GM12878 (cell line): ENCODE measurements around the gene ZNF496. TPM values are rescaled to one million over a fixed set of nuclear protein-coding genes. Genes with fewer than 3 reads are reported as not detected.

Experiments used
- ATAC-seq: fragments of 200-7000 bp; cut with Tn5 transposase; 3 replicates; pipeline ENCODE4 v1.9.1; 2020; ENCODE audit warnings: mild to moderate bottlenecking, moderate library complexity
- BruUV-seq: library from RNA; stranded (reverse); fragments of 400-500 nt; replicated peaks from 2 replicates; lab custom pipeline; 2021; lab: Mats Ljungman, UMichigan
- CTCF ChIA-PET: fragments of 300-600 bp; sonication (Branson Sonifier 250); formaldehyde crosslinking; extraction: SDS; loops from one replicate; lab custom pipeline; 2021; ENCODE audit warnings: inconsistent platforms; lab: Yijun Ruan, JAX
- POLR2A ChIA-PET: fragments of 350-600 bp; formaldehyde crosslinking; extraction: SDS; loops from one replicate; lab custom pipeline; 2021; ENCODE audit warnings: inconsistent platforms; lab: Charles Lee
- RAD21 ChIA-PET: fragments of 300-600 bp; sonication (Branson Sonifier 250); formaldehyde crosslinking; loops from one replicate; lab custom pipeline; 2023; ENCODE audit warnings: antibody characterized with exemption; ENCODE audit not compliant: unreplicated experiment; lab: Charles Lee
- SMC1A ChIA-PET: fragments of 300-600 bp; sonication (Branson Sonifier 250); formaldehyde crosslinking; loops from one replicate; lab custom pipeline; 2023; ENCODE audit not compliant: unreplicated experiment, uncharacterized antibody; lab: Charles Lee
- DNase-seq: peaks from one replicate; pipeline ENCODE4 v3.0.0-alpha.2; 2011; ENCODE audit warnings: low read depth, low spot score
- FAIRE-seq: peaks from 3 replicates; lab custom pipeline; 2011; peaks lifted over from hg19 to GRCh38; lab: Jason Lieb, UNC
- H2AFZ ChIP-seq: 2 replicates; pipeline ENCODE4 v1.6.0; 2011; ENCODE audit warnings: low read depth, low read length, control low read depth; ENCODE audit not compliant: control insufficient read depth
- H3K27ac ChIP-seq: 2 replicates; pipeline ENCODE4 v1.5.1; 2011; ENCODE audit warnings: control low read depth; ENCODE audit not compliant: control insufficient read depth, insufficient read depth
- H3K27me3 ChIP-seq, 2 experiments: replicated peaks in 1 of 2; 2 replicates each; pipeline versions ENCODE4 v1.6.0 to v1.6.1; 2011; ENCODE audit warnings: low read length in 1 of 2; ENCODE audit not compliant: control insufficient read depth in 2 of 2, insufficient read depth in 2 of 2
- H3K36me3 ChIP-seq, 2 experiments: 2 replicates each; pipeline ENCODE4 v1.5.1; 2011; ENCODE audit warnings: low read length in 1 of 2; ENCODE audit not compliant: control insufficient read depth in 2 of 2, insufficient read depth in 2 of 2
- H3K4me1 ChIP-seq: 2 replicates; pipeline ENCODE4 v1.6.1; 2011; ENCODE audit warnings: mild to moderate bottlenecking, low read length, moderate library complexity, mixed read lengths; ENCODE audit not compliant: control insufficient read depth, insufficient read depth
- H3K4me2 ChIP-seq: 2 replicates; pipeline ENCODE4 v1.6.0; 2011; ENCODE audit warnings: control low read depth; ENCODE audit not compliant: control insufficient read depth, insufficient read depth
- H3K4me3 ChIP-seq: fragments of 200-600 bp; sonication (generic); 2 replicates; pipeline ENCODE4 v1.5.1; 2016
- H3K79me2 ChIP-seq: 2 replicates; pipeline ENCODE4 v1.6.0; 2011; ENCODE audit warnings: low read length; ENCODE audit not compliant: control insufficient read depth, insufficient read depth
- H3K9ac ChIP-seq: 2 replicates; pipeline ENCODE4 v1.8.0; 2011; ENCODE audit warnings: low read length, control low read depth, mixed read lengths; ENCODE audit not compliant: control insufficient read depth, insufficient read depth
- H3K9me3 ChIP-seq: replicated peaks from 3 replicates; pipeline ENCODE4 v1.5.1; 2011; ENCODE audit warnings: mild to moderate bottlenecking, low read length; ENCODE audit not compliant: control insufficient read depth, insufficient read depth
- H4K20me1 ChIP-seq: 2 replicates; pipeline ENCODE4 v1.6.0; 2011; ENCODE audit not compliant: control insufficient read depth, insufficient read depth
- CUX1 ChIP-seq: IDR thresholded peaks from 2 replicates; pipeline ENCODE4 v1.6.1; 2012; ENCODE audit warnings: improper control_type of control experiment, low read depth, low read length; ENCODE audit not compliant: insufficient replicate concordance
- EZH2 ChIP-seq: IDR thresholded peaks from 2 replicates; pipeline ENCODE4 v1.6.1; 2012; ENCODE audit warnings: low read depth, mild to moderate bottlenecking, control low read depth, inconsistent platforms, low read length, borderline replicate concordance; ENCODE audit not compliant: control insufficient read depth
- GABPA ChIP-seq: IDR thresholded peaks from 2 replicates; pipeline ENCODE4 v1.6.1; 2014; ENCODE audit warnings: antibody characterized with exemption, low read depth, mild to moderate bottlenecking, inconsistent platforms
- GATAD2B ChIP-seq: fragments of 450-650 bp; conservative IDR thresholded peaks from 2 replicates; pipeline ENCODE4 v1.6.1; 2017; ENCODE audit warnings: low read depth, mild to moderate bottlenecking, moderate library complexity
- IRF3 ChIP-seq: fragments of 450-650 bp; IDR thresholded peaks from 2 replicates; pipeline ENCODE4 v1.6.1; 2014; ENCODE audit warnings: mild to moderate bottlenecking
- JUNB ChIP-seq: IDR thresholded peaks from 2 replicates; pipeline ENCODE4 v1.6.1; 2016; ENCODE audit warnings: antibody characterized with exemption, mild to moderate bottlenecking
- PRDM15 ChIP-seq: fragments of 450-650 bp; formaldehyde crosslinking; IDR thresholded peaks from 2 replicates; pipeline ENCODE4 v1.4.0; 2020; ENCODE audit warnings: mild to moderate bottlenecking, moderate library complexity
- SKIL ChIP-seq: fragments of 450-650 bp; IDR thresholded peaks from 2 replicates; pipeline ENCODE4 v1.6.1; 2017; ENCODE audit warnings: mild to moderate bottlenecking, low read depth, inconsistent platforms; ENCODE audit not compliant: poor library complexity, severe bottlenecking
- TCF3 ChIP-seq: IDR thresholded peaks from 2 replicates; pipeline ENCODE4 v1.6.1; 2012; ENCODE audit warnings: low read depth, mild to moderate bottlenecking, low read length, borderline replicate concordance; ENCODE audit not compliant: insufficient read depth
- WRNIP1 ChIP-seq: IDR thresholded peaks from 2 replicates; pipeline ENCODE4 v1.6.1; 2011; ENCODE audit warnings: low read depth, low read length, improper control_type of control experiment, borderline replicate concordance
- WGBS: methylation state at CpG from one replicate; pipeline ENCODE4 v1.1.6; 2016; ENCODE audit warnings: low lambda C conversion rate; ENCODE audit not compliant: insufficient replicate concordance, insufficient coverage; ENCODE audit errors: missing lambda C conversion rate; 5-methylcytosine and 5-hydroxymethylcytosine counted together
- in situ Hi-C: fragments of 300-500 bp; cut with MboI; formaldehyde crosslinking; loops from 9 replicates; pipeline ENCODE4 v1.14.3; 2018; ENCODE audit warnings: mixed read lengths
- intact Hi-C: fragments of 100-400 bp; cut with micrococcal nuclease; formaldehyde crosslinking; loops from one replicate; pipeline ENCODE4 v1.14.2; 2022; ENCODE audit not compliant: unreplicated experiment
- polyA plus RNA-seq, 11 experiments: library from polyadenylated mRNA; depleted of rRNA in 4 of 11; unstranded in 6 of 11; stranded (reverse) in 5 of 11; fragments of >200 nt; fragmentation: Nextera tagmentation in 4 of 11; fragmentation: Illumina TruSeq in 1 of 11; extraction: Ambion mirVana in 4 of 11; extraction: Trizol in 1 of 11; gene quantifications; 1 replicate in 1 of 11; 2 replicates in 10 of 11; pipeline versions ENCODE4 v1.2.1 to v1.2.3, GENCODE V29; 2011 to 2016; ENCODE audit warnings: inconsistent platforms in 2 of 11, missing spikeins in 2 of 11, low read depth in 1 of 11
- total RNA-seq, 4 experiments: library from RNA; depleted of rRNA in 3 of 4; stranded (reverse); fragments of >200 nt in 3 of 4; fragmentation: Illumina TruSeq in 1 of 4; extraction: Trizol in 1 of 4; gene quantifications; 2 replicates each; pipeline versions ENCODE4 v1.2.1 to v1.2.3, GENCODE V29; 2013 to 2021

The ZNF496 gene
- total and polyA plus RNA-seq, 10 of the 15 experiments (the other 5 are each of a cell fraction or from before 2014, with no cell fraction given) = 1.6 to 26.4 (median 12.5) TPM

GRCh38 chr1:247300491-247301175, 31.0 kb downstream of the ZNF496 start:
- Histone ChIP-seq H3K36me3 (peaks cover 2 to 12% of the 10 kb centered on the region in 2 experiments), H3K4me2 (no peak overlapping the region), H3K9ac (no peak overlapping the region), H3K79me2 (no peaks in the 10 kb centered on the region), H3K4me1 (no peaks in the 10 kb centered on the region), H3K9me3 (no peaks in the 10 kb centered on the region), H3K27ac (no peak overlapping the region), H3K27me3 (no peaks in the 10 kb centered on the region), H2AFZ (no peak overlapping the region), H3K4me3 (no peak overlapping the region), H4K20me1 (no peaks in the 10 kb centered on the region)
- RAD21 ChIA-PET = no interaction called here
- BruUV-seq = no TSS peak
- no peak for FAIRE-seq
- ATAC-seq = no peak
- intact Hi-C loops = no loop called here
- SMC1A ChIA-PET = interaction anchor here (1.0 to 1.5 kb wide), 2 partner anchors 17 to 88 kb away, joined by 3 read pairs; no protein-coding TSS in a partner anchor
- no peak for DNase-seq
- in situ Hi-C loops = no loop called here
- 97% methylated on average over 47 of the region's 47 CpGs for WGBS
- CTCF ChIA-PET = no interaction called here
- POLR2A ChIA-PET = no interaction called here
- TF ChIP-seq JUNB (no peak), IRF3 (no peak), TCF3 (no peak), SKIL (no peak), GATAD2B (no peak), CUX1 (no peak), PRDM15 (CRISPR knock-in tag) (no peak), WRNIP1 (no peak), GABPA (no peak), EZH2 (no peak)
